Retinal pigment epithelial cell (primary cell): ENCODE results near the gene ATXN7L1.

ENCODE experiments used
- DNase-seq: peaks from one replicate; pipeline ENCODE4 v3.0.0-alpha.2; 2010; ENCODE audit warnings: low read depth
- H3K4me3 ChIP-seq: 2 replicates; pipeline ENCODE4 v1.5.1; 2011; ENCODE audit warnings: mild to moderate bottlenecking, low read length, control low read depth, moderate library complexity
- CTCF ChIP-seq: conservative IDR thresholded peaks from 2 replicates; pipeline ENCODE4 v1.5.1; 2011; ENCODE audit warnings: low read depth, low read length, control low read depth, inconsistent platforms

Gene ATXN7L1

GRCh38 chr7:105617280-105618015, 259.0 kb downstream of the ATXN7L1 start:
- H3K4me3 ChIP-seq, result no peak overlapping the region
- no peak for DNase-seq
- TF ChIP-seq CTCF, result no peak

- no peak overlapping the region for H3K4me3 ChIP-seq
- no peak for DNase-seq
- TF ChIP-seq CTCF, result no peak
Observed at GRCh38 chr7:105614341-105614840, 262.0 kb downstream of the ATXN7L1 start.

- no peak for TF ChIP-seq CTCF
- DNase-seq, result no peak
- H3K4me3 ChIP-seq, result no peak overlapping the region
Observed at GRCh38 chr7:105613611-105614330, 262.6 kb downstream of the ATXN7L1 start.

- H3K4me3 ChIP-seq, result no peak overlapping the region
- DNase-seq, result no peak
- no peak for TF ChIP-seq CTCF
Observed at GRCh38 chr7:105612806-105613205, 263.6 kb downstream of the ATXN7L1 start.

GRCh38 chr7:105611856-105612775, 264.3 kb downstream of the ATXN7L1 start:
- no peak for TF ChIP-seq CTCF
- no peak overlapping the region for H3K4me3 ChIP-seq
- no peak for DNase-seq

- no peak overlapping the region for H3K4me3 ChIP-seq
- no peak for DNase-seq
- TF ChIP-seq CTCF, result no peak
Observed at GRCh38 chr7:105610165-105610930, 266.1 kb downstream of the ATXN7L1 start.
